HepG2 (cell line): ENCODE data around the gene TMCC2. TPM values are rescaled to one million over a fixed set of nuclear protein-coding genes. Genes with fewer than 3 reads are reported as not detected.

Experiments
- BCLAF1 ChIP-seq: fragments of 450-650 bp; IDR thresholded peaks from 2 replicates; pipeline ENCODE4 v1.6.1; 2017; ENCODE audit warnings: mild to moderate bottlenecking
- GATAD1 ChIP-seq: IDR thresholded peaks from 2 replicates; pipeline ENCODE4 v1.6.1; 2016; ENCODE audit warnings: missing genetic modification reagents, missing compliant biosample characterization
- MXD1 ChIP-seq: sonication (generic); formaldehyde crosslinking; IDR thresholded peaks from 2 replicates; pipeline ENCODE4 v1.4.0; 2020; ENCODE audit warnings: mild to moderate bottlenecking, missing genetic modification reagents
- PAF1 ChIP-seq: IDR thresholded peaks from 2 replicates; pipeline ENCODE4 v1.6.1; 2016; ENCODE audit warnings: missing genetic modification reagents, missing compliant biosample characterization
- SMYD3 ChIP-seq: sonication (generic); formaldehyde crosslinking; IDR thresholded peaks from 2 replicates; pipeline ENCODE4 v1.8.1; 2023; ENCODE audit warnings: mild to moderate bottlenecking, missing genetic modification reagents
- SNAPC4 ChIP-seq: sonication (generic); formaldehyde crosslinking; IDR thresholded peaks from 2 replicates; pipeline ENCODE4 v1.4.0; 2020; ENCODE audit warnings: mild to moderate bottlenecking, missing genetic modification reagents
- THRA ChIP-seq: sonication (generic); formaldehyde crosslinking; IDR thresholded peaks from 2 replicates; pipeline ENCODE4 v1.4.0; 2020; ENCODE audit warnings: missing genetic modification reagents, borderline replicate concordance
- ZBTB21 ChIP-seq: sonication (generic); formaldehyde crosslinking; IDR thresholded peaks from 2 replicates; pipeline ENCODE4 v1.4.0; 2020; ENCODE audit warnings: missing genetic modification reagents
- ZNF407 ChIP-seq: sonication (generic); formaldehyde crosslinking; IDR thresholded peaks from one replicate; pipeline ENCODE4 v1.5.1; 2020; ENCODE audit warnings: mild to moderate bottlenecking, missing genetic modification reagents; ENCODE audit errors: not compliant biosample characterization
- ZNF672 ChIP-seq: sonication (generic); formaldehyde crosslinking; IDR thresholded peaks from 2 replicates; pipeline ENCODE4 v1.8.1; 2022; ENCODE audit warnings: missing genetic modification reagents
- polyA plus RNA-seq, 8 experiments: library from polyadenylated mRNA; depleted of rRNA in 3 of 8; stranded (reverse) in 7 of 8; unstranded in 1 of 8; fragments of >200 nt; fragmentation: Illumina TruSeq in 4 of 8; extraction: Trizol in 4 of 8; gene quantifications; 2 replicates each; pipeline versions ENCODE4 v1.2.1 to v1.2.3, GENCODE V29; 2011 to 2016; ENCODE audit warnings: low read depth in 4 of 8, missing spikeins in 1 of 8, mixed read lengths in 1 of 8; ENCODE audit not compliant: insufficient read depth in 1 of 8
- total RNA-seq, 5 experiments: library from RNA; depleted of rRNA; stranded (reverse); fragments of >200 nt; fragmentation: Illumina TruSeq; extraction: Trizol; gene quantifications; 2 replicates each; pipeline ENCODE4 v1.2.3, GENCODE V29; 2016; ENCODE audit warnings: low read depth in 1 of 5

TMCC2 gene
- total and polyA plus RNA-seq, 2 of the 13 experiments (the other 11 are each of a cell fraction or from before 2014, with no cell fraction given): 0.12 to 0.24 TPM

- TF ChIP-seq BCLAF1 (no peak), THRA (CRISPR knock-in tag) (peak; percentile 35; the same call in 1 of the 2 replicates), ZBTB21 (CRISPR knock-in tag) (0 out of 2 replicates have a peak, but pooled peaks have one; percentile 18), GATAD1 (CRISPR knock-in tag) (peak; percentile 91), ZNF407 (CRISPR knock-in tag) (peak; percentile 91), SMYD3 (CRISPR knock-in tag) (peak; percentile 71; the same call in 1 of the 2 replicates), MXD1 (CRISPR knock-in tag) (peak; percentile 92), SNAPC4 (CRISPR knock-in tag) (peak; percentile 86; the same call in 1 of the 2 replicates), PAF1 (CRISPR knock-in tag) (no peak), ZNF672 (CRISPR knock-in tag) (0 out of 2 replicates have a peak, but pooled peaks have one; percentile 55)
Measured at GRCh38 chr1:205211169-205211838, 16.4 kb upstream of the TMCC2 start, which contains the start of gene DSTYK (continued).
